HFF-Myc (cell line): Measurements from ENCODE around the gene SH3RF3.

Source experiments
- DNase-seq: peaks from one replicate; pipeline ENCODE4 v3.0.0-alpha.2; 2011; ENCODE audit warnings: low read depth; ENCODE audit errors: extremely low read depth
- H3K4me3 ChIP-seq: replicated peaks from 2 replicates; pipeline ENCODE4 v1.5.1; 2011; ENCODE audit warnings: low read depth, mild to moderate bottlenecking, control low read depth, low read length
- TF ChIP-seq, protein P1 (sequence below): IDR thresholded peaks from 2 replicates; pipeline ENCODE4 v1.5.1; 2012; ENCODE audit warnings: mild to moderate bottlenecking, low read depth, low read length, control low read depth; ENCODE audit errors: missing control alignments

SH3RF3 gene

DNA sequence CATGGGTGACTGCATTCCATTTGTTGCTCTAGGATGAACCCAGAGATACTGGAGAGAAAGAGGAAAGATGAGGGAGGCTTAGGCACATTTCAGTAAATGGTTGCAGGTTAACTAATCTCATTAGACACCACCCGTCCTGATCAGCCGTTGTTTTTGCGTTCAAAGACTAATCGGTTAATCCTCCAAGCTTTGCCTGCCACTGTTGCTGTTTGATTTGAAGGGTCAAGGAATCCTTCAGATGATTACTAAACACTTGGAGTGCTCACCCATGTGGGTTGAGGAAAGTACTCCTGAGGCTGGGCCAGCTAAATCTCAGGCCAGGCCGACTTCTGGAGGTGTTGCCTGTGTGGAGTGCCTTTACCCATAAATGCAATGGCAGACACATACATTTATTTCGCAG is 8.6 kb downstream of the SH3RF3 start:
- no peak overlapping the region for H3K4me3 ChIP-seq
- TF ChIP-seq, protein P1, sequence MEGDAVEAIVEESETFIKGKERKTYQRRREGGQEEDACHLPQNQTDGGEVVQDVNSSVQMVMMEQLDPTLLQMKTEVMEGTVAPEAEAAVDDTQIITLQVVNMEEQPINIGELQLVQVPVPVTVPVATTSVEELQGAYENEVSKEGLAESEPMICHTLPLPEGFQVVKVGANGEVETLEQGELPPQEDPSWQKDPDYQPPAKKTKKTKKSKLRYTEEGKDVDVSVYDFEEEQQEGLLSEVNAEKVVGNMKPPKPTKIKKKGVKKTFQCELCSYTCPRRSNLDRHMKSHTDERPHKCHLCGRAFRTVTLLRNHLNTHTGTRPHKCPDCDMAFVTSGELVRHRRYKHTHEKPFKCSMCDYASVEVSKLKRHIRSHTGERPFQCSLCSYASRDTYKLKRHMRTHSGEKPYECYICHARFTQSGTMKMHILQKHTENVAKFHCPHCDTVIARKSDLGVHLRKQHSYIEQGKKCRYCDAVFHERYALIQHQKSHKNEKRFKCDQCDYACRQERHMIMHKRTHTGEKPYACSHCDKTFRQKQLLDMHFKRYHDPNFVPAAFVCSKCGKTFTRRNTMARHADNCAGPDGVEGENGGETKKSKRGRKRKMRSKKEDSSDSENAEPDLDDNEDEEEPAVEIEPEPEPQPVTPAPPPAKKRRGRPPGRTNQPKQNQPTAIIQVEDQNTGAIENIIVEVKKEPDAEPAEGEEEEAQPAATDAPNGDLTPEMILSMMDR: no peak
- DNase-seq: no peak

DNA sequence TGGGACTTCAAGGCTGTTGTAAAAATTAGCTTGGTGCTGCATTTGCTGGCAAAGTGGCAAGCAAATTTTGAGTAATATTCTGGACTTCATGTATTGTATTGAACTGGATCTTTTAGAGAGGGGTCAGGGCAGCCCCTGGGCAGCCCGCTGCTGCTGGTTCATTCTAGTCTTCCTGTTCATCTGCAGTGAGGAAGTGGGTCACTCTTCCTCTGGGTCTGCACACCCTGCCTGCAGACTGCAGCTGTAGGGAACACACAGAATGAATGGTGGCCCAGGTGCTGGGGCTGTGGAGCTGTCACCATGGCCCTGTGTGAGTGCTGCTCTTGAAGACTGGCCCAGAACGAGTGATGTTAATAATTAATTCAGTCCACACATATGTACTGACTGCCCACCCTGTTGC is 9.4 kb downstream of the SH3RF3 start:
- DNase-seq: no peak
- H3K4me3 ChIP-seq: no peak overlapping the region
- TF ChIP-seq, protein P1: no peak

DNA sequence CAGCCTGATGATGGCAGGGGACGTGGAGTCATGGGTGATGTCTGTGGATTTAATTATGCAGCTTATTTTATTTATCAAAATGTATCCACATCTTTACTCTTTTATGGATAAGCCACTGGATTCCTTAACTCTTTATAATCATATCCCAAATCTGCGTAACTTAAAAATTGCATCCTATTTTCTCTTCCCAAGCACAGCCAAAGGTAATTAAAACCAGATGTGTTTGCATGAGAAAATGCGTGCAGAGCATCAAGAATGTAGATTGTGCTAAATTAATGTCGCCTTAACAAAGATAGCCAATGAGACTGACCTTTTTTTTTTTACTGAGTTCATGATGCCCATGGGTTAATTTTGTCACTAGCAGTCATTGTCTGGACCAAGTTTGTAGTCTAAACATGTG is 10.0 kb downstream of the SH3RF3 start:
- H3K4me3 ChIP-seq: no peak overlapping the region
- DNase-seq: no peak
- TF ChIP-seq, protein P1: no peak

DNA sequence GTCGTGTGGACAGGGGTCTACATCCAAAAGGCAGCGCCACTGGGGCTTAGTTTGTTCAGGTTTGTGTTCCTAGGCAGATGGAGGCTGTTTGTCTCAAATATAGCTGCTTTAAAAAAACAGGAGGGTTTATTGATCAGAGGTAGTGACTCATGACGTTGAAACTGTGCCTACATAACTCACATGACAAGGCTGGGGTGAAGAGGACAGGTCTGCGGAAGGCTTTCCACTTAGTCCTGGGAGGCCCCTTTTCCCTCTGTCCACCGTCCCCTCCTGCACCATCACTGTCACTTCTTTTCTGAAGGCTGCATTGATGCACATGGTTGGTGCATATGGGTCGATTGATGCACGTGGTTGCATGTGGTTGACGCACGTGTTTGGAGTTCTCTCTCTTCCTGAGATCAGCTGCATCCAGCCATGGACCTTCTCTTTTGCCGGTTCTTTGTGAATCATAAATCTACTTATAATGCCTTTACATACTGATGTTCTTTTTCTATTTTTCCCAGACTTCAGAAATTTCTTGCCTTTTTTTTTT is 10.9 kb downstream of the SH3RF3 start:
- no peak overlapping the region for H3K4me3 ChIP-seq
- TF ChIP-seq, protein P1: no peak
- no peak for DNase-seq

DNA sequence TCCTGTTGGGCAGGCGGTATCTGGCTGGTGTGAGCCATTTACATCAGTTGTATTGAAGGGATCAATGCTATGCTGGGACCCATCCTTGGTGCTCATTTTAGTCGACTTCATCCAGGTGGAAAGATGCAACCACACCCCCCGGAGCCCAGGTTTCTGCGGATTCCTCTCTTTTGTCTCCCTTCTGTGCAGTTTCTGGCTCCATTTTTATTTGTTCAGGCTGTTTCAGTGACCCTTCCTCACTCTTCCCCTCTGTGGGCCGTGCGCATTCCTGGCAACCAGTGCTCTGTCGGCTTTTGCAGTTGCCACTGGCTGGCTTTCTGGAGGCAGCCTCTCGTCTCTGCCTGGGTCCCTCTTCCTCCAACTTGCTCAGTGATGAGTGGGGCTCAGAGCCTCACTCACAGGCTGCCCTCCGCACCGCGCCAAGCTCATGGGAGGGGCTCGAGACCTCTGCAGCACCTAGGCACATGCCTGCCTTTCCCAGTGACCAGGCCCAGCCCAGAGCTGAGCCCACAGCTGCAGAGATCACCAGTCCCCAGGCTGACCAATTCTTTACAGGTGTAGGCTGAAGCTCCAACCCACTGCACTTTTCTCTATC is 12.1 kb downstream of the SH3RF3 start:
- TF ChIP-seq, protein P1: no peak
- no peak for DNase-seq
- no peak overlapping the region for H3K4me3 ChIP-seq

DNA sequence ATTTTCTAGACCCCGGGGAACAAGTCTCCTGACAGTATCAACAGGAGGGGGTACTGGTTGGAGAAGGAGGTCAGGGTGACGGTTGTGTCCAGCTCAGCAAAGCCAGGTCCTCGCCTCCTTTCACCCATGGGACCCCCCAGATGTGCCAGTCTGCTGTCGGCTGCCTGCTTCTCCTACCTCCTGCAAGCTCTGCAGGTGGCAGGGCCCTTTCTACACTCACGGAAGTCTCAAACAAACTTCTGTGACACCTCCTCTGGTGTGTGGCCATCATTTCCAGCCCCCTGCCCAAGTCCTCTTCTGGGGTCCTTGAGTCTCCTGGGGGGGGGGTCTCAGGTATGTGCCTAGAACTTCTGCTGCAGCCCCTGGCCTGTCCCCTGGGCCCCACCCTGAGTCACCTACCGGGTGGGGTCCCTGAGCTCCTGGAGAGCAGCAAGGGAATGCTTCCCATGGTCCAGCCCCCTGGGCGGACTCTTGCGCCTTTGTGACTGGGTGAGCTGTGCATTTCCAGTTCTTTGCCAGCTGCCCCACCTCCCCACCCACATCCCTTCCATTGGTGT is 12.8 kb downstream of the SH3RF3 start:
- TF ChIP-seq, protein P1: no peak
- H3K4me3 ChIP-seq: no peak overlapping the region
- no peak for DNase-seq
